Inflammatory macrophage (primary cell): ENCODE results near the gene SCN10A.

ENCODE experiments used
- DNase-seq, 2 donors: peaks; one replicate each; pipeline ENCODE4 v3.0.0-alpha.2; 2020 to 2022
- total RNA-seq, 18 experiments: gene quantifications; one replicate each; lab custom pipeline; 2026; ENCODE audit warnings: mixed read lengths in 6 of 18, inconsistent platforms in 2 of 18; lab: John Stamatoyannopoulos, UW

Gene SCN10A
- total RNA-seq, result 0 to 0.20 (median 0.07) reads per million in 18 experiments

GRCh38 chr3:38816026-38816425 is at the start of gene SCN10A:
TSS of gene SCN10A (minus strand) at chr3:38816217. CDS start at chr3:38794010, 22,207 bp downstream.
- no peak for DNase-seq

GRCh38 chr3:38853011-38853410 is 37.0 kb upstream of the SCN10A start:
- no peak for DNase-seq

DNA sequence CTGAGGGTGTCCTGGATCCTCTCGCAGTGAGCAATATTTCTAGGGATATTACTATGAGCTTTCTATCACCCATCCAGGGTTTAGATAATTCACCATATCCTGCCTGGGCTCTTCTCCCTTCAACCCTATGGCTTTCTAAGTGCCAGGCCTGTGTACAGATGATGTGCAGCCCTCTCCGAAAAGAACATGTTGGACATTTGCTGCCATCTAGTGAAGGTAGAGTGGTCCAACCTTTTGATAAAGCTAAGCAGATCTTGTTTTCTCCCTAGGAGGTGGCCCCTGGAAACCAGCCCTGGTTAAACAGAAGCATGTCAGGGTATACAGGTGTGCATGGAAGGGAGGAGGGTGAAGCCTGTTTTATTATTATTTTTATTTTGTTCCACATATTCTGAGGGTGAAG is 27.9 kb upstream of the SCN10A start:
- DNase-seq, result peak; percentile 10 to 20

DNA sequence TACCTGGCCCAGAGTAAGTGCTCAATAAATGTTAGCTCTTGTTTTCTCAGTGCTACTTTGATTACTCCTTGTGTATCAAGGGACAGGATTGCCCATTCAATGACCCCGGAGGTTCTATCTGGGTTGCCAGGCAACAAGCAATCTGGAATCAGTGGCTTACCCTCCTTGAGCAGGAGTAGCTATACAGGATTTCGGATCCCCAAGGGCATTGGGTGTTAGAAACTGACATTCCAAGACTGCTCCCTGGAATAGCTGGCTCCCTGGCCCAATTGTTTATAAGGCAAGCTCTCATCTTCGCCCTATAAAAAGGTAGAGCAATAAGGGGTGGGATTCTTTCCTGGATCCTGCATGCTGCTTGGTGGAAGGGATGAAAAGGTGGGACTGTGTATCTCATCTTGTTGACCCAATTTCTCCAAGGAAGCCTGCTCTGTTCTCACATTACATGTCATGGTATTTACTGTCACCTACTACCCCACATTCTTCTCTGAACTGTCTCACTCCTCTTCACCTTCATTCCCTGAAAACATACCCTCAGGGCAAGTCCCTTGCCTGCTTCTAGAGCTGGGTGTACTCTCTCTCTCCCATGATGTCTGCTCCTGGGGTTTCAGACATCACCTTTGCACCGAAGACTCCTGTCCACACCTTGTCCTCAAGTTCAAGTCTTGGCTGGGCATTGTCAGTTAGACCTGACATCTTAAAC is 26.4 kb upstream of the SCN10A start:
- no peak for DNase-seq

DNA sequence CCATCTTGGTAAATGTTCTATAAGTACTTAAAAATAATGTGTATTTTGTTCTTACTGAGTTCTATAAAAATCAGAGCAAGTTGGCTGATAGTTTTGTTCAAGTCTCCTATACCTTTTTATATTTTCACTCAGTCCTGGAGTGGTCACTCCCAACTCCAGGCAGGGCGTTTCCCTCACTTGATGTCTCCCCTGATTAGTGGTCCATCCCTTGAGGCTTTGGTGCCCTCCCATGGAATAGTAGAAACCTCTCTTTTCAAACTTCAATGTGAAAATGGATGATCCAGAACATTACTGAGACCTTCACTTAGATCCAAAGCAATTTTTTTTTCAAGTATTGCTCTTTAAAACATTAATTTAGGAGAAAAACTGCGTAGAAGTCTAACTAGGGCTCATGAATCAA is 25.0 kb upstream of the SCN10A start:
- DNase-seq, result no peak

GRCh38 chr3:38837358-38837757 is 21.3 kb upstream of the SCN10A start:
- no peak for DNase-seq

DNA sequence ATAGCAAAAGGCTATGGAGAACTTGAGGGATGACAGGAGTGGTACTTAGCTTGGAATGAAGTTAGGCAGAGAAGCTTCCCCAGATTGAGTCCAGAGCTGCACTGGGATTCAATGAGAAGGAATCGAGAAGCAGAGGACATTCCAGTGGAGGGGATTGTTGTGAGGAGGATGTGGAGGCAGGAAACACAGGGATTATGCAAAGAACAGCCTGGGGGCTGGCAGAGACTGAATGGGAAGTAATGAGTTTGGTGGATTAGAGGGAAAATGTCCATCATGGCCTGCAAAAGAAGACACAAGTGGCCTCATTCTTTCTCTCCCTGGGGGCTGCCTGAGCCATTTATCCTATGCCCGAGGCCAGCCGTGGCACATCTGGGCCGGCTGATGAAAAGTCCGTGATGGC is 20.5 kb upstream of the SCN10A start:
- DNase-seq, result no peak

DNA sequence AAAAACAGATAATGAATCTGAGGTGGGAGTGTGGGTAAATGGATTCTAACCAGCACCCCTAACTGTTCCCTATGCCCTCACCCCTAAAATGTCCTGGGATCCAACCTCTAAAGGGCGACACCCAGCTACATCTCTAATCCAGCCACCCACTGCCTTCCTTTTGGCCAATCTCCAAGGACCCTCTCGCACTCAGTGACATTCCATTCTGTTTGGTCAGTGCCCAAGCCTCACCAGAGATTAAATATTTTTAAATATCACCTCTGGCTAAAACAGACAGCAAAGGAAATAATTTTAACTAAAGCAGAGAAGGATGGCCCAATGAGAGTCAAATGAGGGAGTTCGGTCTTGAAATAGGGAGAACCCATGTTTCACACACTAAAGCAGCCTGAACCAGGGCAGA is 19.9 kb upstream of the SCN10A start:
- DNase-seq, result no peak

DNA sequence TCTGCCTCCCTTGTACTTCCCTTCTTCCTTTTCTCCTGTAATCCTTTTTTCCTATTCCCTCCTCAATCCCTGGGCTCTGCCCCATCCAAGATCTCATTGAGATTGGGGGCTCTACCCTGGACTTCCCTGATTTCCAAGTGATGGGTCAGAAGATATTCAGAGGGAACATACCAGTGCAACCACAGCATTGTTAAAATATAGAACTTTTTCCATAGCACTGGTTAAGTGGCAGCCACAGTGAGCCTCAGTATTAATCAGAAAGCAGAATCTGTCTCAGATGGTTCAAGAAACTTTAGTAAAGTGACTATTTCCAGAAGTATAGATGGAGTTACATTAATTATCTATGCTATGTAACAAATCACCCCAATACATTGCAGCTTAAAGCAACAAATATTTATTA is 18.7 kb upstream of the SCN10A start:
- no peak for DNase-seq

DNA sequence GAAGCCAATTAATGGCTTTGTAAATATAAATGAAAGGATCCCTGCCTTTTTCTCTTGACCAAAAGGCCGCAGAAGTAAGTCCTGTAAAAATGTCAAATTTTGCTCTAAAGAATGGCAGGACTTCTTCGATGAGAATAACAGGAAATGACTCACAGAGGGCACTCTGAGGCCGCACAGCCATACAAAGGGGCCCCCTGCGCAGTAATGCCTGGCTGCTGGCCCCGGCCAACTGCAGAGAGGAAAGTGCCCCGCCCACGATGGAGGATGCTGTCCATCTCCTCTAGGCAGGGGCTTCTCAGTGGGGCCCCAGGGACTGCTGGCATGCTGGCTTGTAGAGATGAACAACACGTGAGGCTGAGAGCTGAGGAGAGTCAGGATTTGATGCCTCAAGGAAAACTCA is 18.1 kb upstream of the SCN10A start:
- peak; percentile 20 to 42 for DNase-seq

DNA sequence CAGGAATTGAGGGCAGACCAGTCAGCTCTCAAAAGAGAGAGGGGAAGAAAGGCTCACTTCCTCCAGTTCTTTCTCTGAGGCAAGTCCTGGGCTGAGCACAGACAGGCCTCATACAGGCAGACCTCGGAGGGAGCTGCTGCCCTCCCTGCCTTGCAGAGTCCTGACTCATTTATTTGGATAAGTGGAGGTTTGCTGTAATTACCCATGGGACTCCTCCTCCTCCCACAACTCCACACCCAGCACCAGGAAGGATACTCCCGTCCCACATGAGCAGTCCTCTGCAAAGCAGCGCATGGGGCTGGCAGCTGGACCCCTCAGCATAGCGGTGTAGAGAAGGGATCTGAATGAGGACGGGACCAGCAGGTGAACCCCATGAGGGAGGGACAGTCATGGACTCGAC is 13.4 kb upstream of the SCN10A start:
- no peak for DNase-seq

DNA sequence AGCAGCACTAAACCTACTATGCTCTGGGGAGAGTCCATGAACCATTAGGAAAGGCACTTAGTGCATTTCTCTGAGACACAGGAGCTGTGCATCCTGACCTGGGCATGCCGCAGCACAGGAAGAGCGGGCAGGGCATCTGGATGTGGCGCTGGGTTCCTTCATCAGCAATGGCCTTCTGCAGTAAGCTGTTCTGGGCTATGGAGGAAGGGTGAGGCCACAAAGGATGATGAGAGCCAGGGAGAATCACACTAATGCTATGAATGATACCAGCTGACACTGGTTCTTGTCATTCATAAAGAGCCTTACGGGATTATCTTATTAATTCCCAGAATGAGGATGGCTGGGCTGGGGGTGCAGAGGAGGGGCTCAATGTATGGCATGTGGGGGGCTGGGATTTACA is 12.7 kb upstream of the SCN10A start:
- DNase-seq, result no peak

GRCh38 chr3:38827791-38828190 is 11.8 kb upstream of the SCN10A start:
- DNase-seq, result no peak

- no peak for DNase-seq
Observed at GRCh38 chr3:38826001-38826400, 10.0 kb upstream of the SCN10A start.

DNA sequence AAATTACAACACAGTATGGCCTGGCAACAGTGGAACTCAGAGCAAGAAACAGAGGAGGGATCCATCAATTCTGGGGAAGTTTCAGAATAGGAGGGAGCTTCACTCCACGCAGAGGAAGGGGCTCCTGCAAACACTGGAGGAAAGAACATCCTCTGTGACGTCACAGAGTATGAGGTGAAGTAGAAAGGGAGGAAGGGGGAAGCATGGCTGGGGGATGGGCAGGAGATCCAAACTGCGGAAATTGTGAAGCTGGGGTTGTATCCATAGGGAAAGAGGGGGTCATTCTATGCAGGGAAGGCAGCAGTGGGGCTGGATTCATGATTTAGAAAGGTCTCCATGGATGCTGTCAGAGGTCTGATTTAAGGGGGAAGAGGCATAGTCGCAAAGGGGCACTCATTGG is 8.3 kb upstream of the SCN10A start:
- no peak for DNase-seq

GRCh38 chr3:38823722-38824121 is 7.7 kb upstream of the SCN10A start:
- no peak for DNase-seq

DNA sequence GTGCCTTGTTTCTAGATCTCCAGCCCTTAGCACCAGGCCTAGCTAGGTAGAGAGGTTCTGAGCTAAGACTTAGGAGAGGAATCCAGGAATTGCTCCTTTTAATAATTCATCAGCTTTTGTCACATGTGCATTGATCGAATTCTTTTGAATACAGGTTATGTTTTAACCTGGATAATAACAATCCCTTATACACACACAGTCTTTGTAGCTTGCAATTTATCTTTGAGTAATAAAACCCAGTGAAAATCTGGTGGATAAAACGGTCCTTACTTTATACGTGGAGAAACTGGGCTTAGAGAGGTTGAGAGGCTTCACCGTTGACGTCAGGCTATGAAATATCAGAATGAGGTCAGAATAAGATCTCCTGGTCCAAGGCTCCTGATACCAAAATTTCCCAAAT is 7.2 kb upstream of the SCN10A start:
- no peak for DNase-seq

GRCh38 chr3:38811822-38812221 is 4.2 kb downstream of the SCN10A start:
- no peak for DNase-seq

DNA sequence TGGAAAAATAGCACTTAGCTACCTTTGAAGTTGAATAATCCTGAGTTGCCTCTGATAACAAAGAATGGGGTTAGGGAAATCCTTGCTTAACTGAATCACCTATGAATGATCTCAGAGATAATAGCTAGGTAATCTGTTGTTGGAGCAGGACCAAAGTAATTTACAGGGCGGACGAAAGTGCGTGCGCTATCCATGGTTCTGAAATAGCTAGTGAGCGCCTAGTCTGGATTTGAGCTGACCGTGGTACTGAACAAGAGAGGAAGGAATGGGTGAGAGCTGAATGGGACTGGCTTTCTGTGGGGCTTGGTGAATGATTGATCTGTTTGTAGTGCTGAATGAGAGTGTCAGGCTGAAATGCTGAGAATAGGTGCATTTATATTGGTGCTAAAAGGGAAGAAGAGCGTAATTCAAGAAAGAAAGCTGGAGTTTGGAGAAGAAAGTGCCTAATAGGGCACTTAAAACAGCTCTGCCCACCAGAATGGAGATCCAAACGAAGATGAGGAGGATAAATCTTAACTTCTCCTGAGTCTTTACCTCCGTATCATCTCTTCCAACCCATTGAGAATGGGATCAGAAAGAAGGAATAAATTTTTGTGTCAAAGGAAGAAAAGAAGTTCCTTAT is 10.1 kb downstream of the SCN10A start:
- DNase-seq, result peak; percentile 52 to 64

- DNase-seq, result no peak
Observed at GRCh38 chr3:38805004-38805403, 11.0 kb downstream of the SCN10A start.

GRCh38 chr3:38800511-38800910 is 15.5 kb downstream of the SCN10A start:
- no peak for DNase-seq

- no peak for DNase-seq
Observed at GRCh38 chr3:38793721-38794120, 22.3 kb downstream of the SCN10A start.

DNA sequence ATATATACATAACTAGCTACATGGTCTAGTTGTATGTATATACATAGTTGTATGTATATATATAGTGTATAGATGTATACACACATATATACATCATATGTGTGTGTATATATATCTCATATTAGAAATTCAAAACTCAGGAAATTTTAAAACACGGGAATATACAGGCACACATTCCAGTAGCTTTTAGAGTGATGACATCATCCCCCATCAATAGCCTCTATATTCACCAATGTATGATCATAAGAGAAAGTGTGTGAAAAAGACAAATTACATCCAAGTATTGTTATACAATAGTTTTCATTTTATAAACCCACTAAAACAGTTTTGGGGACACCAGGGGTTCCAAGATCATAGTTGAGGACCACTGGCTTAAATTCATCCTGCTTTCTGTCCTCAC is 23.0 kb downstream of the SCN10A start:
- DNase-seq, result no peak

GRCh38 chr3:38782148-38782547 is 33.9 kb downstream of the SCN10A start:
- no peak for DNase-seq

DNA sequence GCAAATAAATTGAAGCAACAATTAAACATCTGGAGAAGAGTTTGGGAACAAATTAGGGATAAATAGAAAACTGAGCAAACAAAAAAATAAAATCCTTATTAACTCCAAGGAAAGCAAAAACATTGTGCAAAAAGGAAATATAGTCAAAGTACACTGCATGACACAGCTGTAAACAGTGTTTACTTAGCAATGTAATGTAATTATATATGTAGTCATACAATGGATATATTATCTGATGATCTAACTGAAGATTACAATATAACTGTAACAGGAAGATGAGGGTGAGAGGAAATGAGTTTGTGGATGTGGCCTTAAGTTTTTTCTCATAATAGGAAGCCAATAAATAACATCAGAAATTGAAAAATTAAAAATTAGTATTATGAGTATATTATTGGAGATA is 42.5 kb downstream of the SCN10A start:
- DNase-seq, result no peak
